AG09309 (cell line): ENCODE measurements around the gene S100PBP.

Experiments used
- DNase-seq: peaks from one replicate; pipeline ENCODE4 v3.0.0-alpha.2; 2010; ENCODE audit warnings: low read depth
- H3K4me3 ChIP-seq: 2 replicates; pipeline ENCODE4 v1.5.1; 2011; ENCODE audit warnings: mild to moderate bottlenecking, low read depth, low read length, moderate library complexity; ENCODE audit not compliant: control insufficient read depth
- TF ChIP-seq, protein P1 (sequence below): IDR thresholded peaks from 2 replicates; pipeline ENCODE4 v1.5.1; 2011; ENCODE audit warnings: mild to moderate bottlenecking, low read depth, low read length, inconsistent platforms; ENCODE audit not compliant: insufficient read depth, control insufficient read depth; ENCODE audit errors: missing control alignments

S100PBP gene

DNA sequence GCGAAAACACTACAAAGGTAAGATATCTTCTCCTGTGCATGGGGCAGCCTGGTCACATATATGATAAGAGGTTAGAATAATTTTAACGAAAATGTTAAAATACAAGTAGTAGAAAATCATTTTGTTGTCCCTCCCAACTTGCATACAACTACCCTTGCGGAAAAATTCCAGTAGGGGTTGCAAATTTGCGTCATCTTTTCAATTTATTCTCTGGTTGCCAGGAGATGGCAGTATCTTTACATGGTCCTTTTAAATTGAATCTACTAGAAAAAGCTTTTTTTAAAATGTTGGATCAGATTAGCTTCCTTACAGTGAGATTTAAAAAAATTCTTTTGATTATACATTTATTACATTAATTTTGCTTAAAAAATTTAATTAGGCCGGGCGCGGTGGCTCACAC is 10.9 kb downstream of the S100PBP start:
- no peak overlapping the region for H3K4me3 ChIP-seq
- no peak for DNase-seq
- TF ChIP-seq, protein P1, sequence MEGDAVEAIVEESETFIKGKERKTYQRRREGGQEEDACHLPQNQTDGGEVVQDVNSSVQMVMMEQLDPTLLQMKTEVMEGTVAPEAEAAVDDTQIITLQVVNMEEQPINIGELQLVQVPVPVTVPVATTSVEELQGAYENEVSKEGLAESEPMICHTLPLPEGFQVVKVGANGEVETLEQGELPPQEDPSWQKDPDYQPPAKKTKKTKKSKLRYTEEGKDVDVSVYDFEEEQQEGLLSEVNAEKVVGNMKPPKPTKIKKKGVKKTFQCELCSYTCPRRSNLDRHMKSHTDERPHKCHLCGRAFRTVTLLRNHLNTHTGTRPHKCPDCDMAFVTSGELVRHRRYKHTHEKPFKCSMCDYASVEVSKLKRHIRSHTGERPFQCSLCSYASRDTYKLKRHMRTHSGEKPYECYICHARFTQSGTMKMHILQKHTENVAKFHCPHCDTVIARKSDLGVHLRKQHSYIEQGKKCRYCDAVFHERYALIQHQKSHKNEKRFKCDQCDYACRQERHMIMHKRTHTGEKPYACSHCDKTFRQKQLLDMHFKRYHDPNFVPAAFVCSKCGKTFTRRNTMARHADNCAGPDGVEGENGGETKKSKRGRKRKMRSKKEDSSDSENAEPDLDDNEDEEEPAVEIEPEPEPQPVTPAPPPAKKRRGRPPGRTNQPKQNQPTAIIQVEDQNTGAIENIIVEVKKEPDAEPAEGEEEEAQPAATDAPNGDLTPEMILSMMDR: no peak

- H3K4me3 ChIP-seq: no peak overlapping the region
- DNase-seq: no peak
- TF ChIP-seq, protein P1: no peak
Observed at GRCh38 chr1:32830092-32830852, 12.8 kb downstream of the S100PBP start.

- no peak for DNase-seq
- TF ChIP-seq, protein P1: no peak
Observed at GRCh38 chr1:32831878-32832277, 14.4 kb downstream of the S100PBP start.

GRCh38 chr1:32848354-32849063 is 31.1 kb downstream of the S100PBP start:
- H3K4me3 ChIP-seq: no peak overlapping the region
- DNase-seq: no peak
- TF ChIP-seq, protein P1: no peak

More at GRCh38 chr1:32831878-32832277, 14.4 kb downstream of the S100PBP start:
- H3K4me3 ChIP-seq: no peak overlapping the region

DNA sequence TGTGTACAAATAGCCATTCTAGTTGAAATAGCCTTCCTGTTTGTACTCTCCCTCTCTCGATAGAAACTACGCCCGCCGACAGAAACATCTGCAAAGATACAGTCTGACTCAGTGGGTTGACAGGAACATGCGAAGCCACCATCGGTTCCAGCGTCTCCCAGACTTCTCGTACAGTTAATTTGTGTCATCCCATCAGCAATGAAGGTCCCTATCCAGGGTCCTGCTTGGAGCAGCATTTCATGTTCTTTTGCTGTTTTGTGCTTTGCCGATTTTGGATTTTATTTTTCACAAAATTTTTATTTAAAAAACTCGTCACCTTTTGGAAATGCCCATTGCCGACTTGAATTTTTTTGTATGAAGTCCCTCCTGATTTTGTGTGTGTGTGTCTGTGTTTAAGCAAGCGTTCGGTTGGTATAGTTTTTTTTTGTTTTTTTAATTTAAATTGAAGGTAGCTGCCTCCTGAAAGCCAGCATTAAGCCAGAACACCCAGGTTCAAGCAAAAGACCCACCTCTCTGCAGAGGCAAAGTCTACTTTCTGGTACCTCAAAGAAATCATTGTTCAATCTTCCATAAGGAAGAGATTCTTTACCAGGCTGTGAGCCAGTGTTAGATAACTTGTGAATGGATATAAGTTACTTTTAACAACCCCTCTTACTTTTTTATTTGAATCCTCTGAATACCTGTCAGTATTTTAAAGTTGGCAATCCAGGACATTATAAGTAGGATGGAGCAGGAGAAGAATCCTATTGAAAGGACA is 38.6 kb downstream of the S100PBP start:
- no peak for DNase-seq
- no peak overlapping the region for H3K4me3 ChIP-seq
- TF ChIP-seq, protein P1: no peak

DNA sequence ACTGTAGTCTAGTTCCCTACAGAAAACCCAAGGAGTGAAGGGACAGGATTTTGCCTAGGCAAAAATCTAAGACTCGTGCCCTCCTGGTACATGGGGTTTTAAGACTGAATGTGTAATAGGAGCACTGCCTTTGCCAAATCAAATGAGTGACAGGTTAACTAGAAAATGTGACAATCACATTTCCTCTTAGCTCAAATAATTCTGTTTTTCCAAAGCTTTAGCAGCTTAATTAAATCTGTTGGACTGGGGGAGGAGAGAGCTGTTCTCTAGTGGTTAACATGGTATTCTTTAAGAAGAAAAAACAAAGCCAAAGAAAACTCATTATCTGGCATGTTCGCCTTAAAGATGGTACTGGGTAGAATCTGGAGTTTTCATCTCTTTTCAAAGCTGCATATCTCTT is 40.7 kb downstream of the S100PBP start:
- DNase-seq: no peak
- TF ChIP-seq, protein P1: no peak
- H3K4me3 ChIP-seq: no peak overlapping the region
